ENCODE measurements around the gene ASPM. TPM values are rescaled to one million over a fixed set of nuclear protein-coding genes. Genes with fewer than 3 reads are reported as not detected.

ASPM gene
- total RNA-seq, 1 donor from 2014 or later: 5.7 TPM

DNA sequence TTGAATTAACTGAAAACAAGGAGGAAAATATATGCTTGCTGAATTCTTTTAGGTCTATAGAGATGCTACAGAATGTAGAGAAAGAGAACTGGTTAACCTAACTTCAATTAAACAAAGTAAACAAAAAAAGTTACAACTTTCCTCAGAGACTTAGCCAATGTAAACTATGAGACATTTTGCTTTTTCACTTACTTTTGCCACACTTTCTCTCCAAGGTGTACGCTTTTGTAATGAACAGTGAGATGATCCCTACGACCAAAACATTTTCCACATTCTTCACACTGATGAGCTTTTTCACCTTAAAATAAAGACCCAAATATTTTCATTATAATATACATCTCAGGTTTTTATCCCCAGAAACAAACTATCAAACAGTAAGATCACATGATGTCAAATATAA is 28.3 kb upstream of the ASPM start:
- Histone ChIP-seq H3K27ac (ENCODE audit: low read depth, low read length) (no peak overlapping the region), H3K9me3 (ENCODE audit: control insufficient read depth in 3 of 3, low read length in 3 of 3) (no peaks in the 10 kb centered on the region), H3K4me3 (ENCODE audit: low read length in 3 of 3) (no peak overlapping the region), H3K4me1 (ENCODE audit: control insufficient read depth in 3 of 3, insufficient read depth in 3 of 3, low read length in 3 of 3) (no peaks in the 10 kb centered on the region), H3K27me3 (ENCODE audit: control insufficient read depth in 3 of 3, insufficient read depth in 3 of 3, low read length in 3 of 3) (no peaks in the 10 kb centered on the region), H3K9ac (ENCODE audit: low read depth in 1 of 3, low read length in 3 of 3) (no peak overlapping the region), H3K36me3 (ENCODE audit: control insufficient read depth in 3 of 3, insufficient read depth in 3 of 3, low read length in 3 of 3) (peaks cover 5 to 36% (median 26%) of the 10 kb centered on the region in 3 donors)

DNA sequence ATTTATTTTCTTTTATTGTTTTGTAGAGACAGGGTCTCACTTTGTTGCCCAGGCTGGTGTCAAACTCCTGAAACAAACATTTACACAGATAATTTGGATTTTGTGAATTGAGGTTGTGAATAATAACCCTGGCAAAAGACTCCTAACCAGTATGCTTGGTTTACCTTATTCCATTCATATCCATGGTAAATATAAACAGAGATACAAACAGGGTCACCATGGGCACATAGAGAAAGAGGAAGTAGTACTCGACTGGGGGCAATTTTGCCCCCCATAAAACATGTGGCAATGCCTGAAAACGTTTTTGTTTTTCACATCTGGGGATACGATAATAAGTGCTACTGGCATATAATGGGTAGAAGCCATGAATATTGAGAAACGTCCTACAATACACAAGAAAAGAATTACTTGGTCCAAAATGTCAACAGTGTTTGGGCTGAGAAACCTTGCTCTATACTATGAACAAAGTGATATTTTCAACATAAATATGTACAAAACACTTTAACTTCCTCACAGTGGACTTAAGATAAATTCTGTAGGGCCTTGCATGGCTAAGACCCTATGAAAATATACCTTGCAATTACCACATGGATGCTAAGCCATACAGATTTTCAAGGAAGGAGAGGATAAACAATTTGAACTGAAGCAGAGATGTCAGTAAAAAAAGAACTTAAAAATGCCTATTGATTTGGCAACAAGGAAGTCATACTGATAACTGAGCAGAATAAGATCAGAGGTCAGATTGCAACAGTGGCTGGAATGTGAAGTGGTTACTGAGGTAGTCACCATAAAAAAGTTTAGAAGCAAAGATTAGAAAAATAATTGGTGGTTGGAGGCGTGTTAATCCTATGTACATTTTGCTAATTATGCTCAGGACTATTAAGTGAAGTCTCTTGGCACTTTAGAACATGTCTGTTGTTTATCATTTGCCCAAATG is 27.4 kb upstream of the ASPM start:
- Histone ChIP-seq H3K36me3 (ENCODE audit: control insufficient read depth in 3 of 3, insufficient read depth in 3 of 3, low read length in 3 of 3) (peaks cover 5 to 31% (median 26%) of the 10 kb centered on the region in 3 donors), H3K27me3 (ENCODE audit: control insufficient read depth in 3 of 3, insufficient read depth in 3 of 3, low read length in 3 of 3) (no peaks in the 10 kb centered on the region), H3K9ac (ENCODE audit: low read depth in 1 of 3, low read length in 3 of 3) (no peak overlapping the region), H3K4me3 (ENCODE audit: low read length in 3 of 3) (no peak overlapping the region), H3K27ac (ENCODE audit: low read depth, low read length) (no peak overlapping the region), H3K4me1 (ENCODE audit: control insufficient read depth in 3 of 3, insufficient read depth in 3 of 3, low read length in 3 of 3) (no peaks in the 10 kb centered on the region), H3K9me3 (ENCODE audit: control insufficient read depth in 3 of 3, low read length in 3 of 3) (no peaks in the 10 kb centered on the region)

- no peak overlapping the region for H3K27ac ChIP-seq (ENCODE audit: low read depth, low read length)
- H3K4me1 ChIP-seq (ENCODE audit: control insufficient read depth in 3 of 3, insufficient read depth in 3 of 3, low read length in 3 of 3): no peaks in the 10 kb centered on the region
- H3K27me3 ChIP-seq (ENCODE audit: control insufficient read depth in 3 of 3, insufficient read depth in 3 of 3, low read length in 3 of 3): no peaks in the 10 kb centered on the region
- peaks cover 5 to 25% (median 23%) of the 10 kb centered on the region in 3 donors for H3K36me3 ChIP-seq (ENCODE audit: control insufficient read depth in 3 of 3, insufficient read depth in 3 of 3, low read length in 3 of 3)
- no peak overlapping the region for H3K9ac ChIP-seq (ENCODE audit: low read depth in 1 of 3, low read length in 3 of 3)
- H3K9me3 ChIP-seq (ENCODE audit: control insufficient read depth in 3 of 3, low read length in 3 of 3): no peaks in the 10 kb centered on the region
- H3K4me3 ChIP-seq (ENCODE audit: low read length in 3 of 3): no peak overlapping the region
These were observed 25.1 kb upstream of the ASPM start for GRCh38 chr1:197171531-197171930.

DNA sequence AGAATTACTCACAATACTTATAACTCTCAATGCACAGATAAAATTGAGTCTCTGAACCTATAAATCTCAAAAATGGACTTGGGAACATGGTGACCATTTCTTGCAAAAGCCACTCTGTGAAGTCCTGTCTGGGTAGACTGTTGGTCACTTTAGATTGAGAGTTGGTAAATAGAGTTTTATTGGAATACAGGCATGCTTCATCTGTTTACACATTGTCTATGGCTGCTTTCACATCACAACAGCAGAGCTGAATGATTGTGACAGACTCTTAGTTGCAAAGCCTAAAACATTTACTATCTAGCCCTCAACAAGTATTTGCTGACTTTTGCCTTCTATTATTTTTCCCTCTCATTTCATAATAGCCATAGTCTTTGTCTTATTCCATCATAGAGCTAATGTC is 24.1 kb upstream of the ASPM start:
- no peak overlapping the region for H3K9ac ChIP-seq (ENCODE audit: low read depth in 1 of 3, low read length in 3 of 3)
- no peaks in the 10 kb centered on the region for H3K9me3 ChIP-seq (ENCODE audit: control insufficient read depth in 3 of 3, low read length in 3 of 3)
- H3K27me3 ChIP-seq (ENCODE audit: control insufficient read depth in 3 of 3, insufficient read depth in 3 of 3, low read length in 3 of 3): no peaks in the 10 kb centered on the region
- no peak overlapping the region for H3K27ac ChIP-seq (ENCODE audit: low read depth, low read length)
- H3K4me1 ChIP-seq (ENCODE audit: control insufficient read depth in 3 of 3, insufficient read depth in 3 of 3, low read length in 3 of 3): no peaks in the 10 kb centered on the region
- no peak overlapping the region for H3K4me3 ChIP-seq (ENCODE audit: low read length in 3 of 3)
- peaks cover 4 to 23% (median 20%) of the 10 kb centered on the region in 3 donors for H3K36me3 ChIP-seq (ENCODE audit: control insufficient read depth in 3 of 3, insufficient read depth in 3 of 3, low read length in 3 of 3)

- no peak overlapping the region for H3K27ac ChIP-seq (ENCODE audit: low read depth, low read length)
- H3K9ac ChIP-seq (ENCODE audit: low read depth in 1 of 3, low read length in 3 of 3): no peak overlapping the region
- H3K4me3 ChIP-seq (ENCODE audit: low read length in 3 of 3): no peak overlapping the region
- H3K27me3 ChIP-seq (ENCODE audit: control insufficient read depth in 3 of 3, insufficient read depth in 3 of 3, low read length in 3 of 3): no peaks in the 10 kb centered on the region
- H3K4me1 ChIP-seq (ENCODE audit: control insufficient read depth in 3 of 3, insufficient read depth in 3 of 3, low read length in 3 of 3): no peaks in the 10 kb centered on the region
- H3K36me3 ChIP-seq (ENCODE audit: control insufficient read depth in 3 of 3, insufficient read depth in 3 of 3, low read length in 3 of 3): peaks cover 0 to 13% (median 4%) of the 10 kb centered on the region in 3 donors
- no peaks in the 10 kb centered on the region for H3K9me3 ChIP-seq (ENCODE audit: control insufficient read depth in 3 of 3, low read length in 3 of 3)
These were observed 13.0 kb upstream of the ASPM start for GRCh38 chr1:197159461-197159860.

DNA sequence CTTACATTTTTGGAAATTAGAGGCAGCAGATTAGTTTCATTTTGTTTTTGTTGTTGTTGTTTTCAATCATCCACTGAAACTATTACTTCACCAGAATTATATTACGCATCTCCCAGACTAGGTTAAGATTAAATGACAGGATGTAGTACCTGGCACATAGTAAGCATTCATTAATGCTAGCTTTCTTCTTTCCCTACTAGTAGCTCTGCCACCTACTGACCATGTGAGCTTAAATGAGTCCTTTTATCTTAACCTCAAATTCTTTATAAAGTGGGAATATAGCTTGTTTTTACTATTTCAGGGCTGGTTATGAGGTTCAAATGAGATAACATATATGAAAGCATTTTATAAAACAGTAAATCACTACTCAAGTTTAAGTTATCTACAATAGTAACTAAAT is 10.2 kb upstream of the ASPM start:
- Histone ChIP-seq H3K36me3 (ENCODE audit: control insufficient read depth in 3 of 3, insufficient read depth in 3 of 3, low read length in 3 of 3) (peaks cover 0 to 9% (median 4%) of the 10 kb centered on the region in 3 donors), H3K27me3 (ENCODE audit: control insufficient read depth in 3 of 3, insufficient read depth in 3 of 3, low read length in 3 of 3) (no peaks in the 10 kb centered on the region), H3K9me3 (ENCODE audit: control insufficient read depth in 3 of 3, low read length in 3 of 3) (no peaks in the 10 kb centered on the region)

GRCh38 chr1:197152662-197153061 is 6.2 kb upstream of the ASPM start:
- H3K36me3 ChIP-seq (ENCODE audit: control insufficient read depth in 3 of 3, insufficient read depth in 3 of 3, low read length in 3 of 3): no peaks in the 10 kb centered on the region
- H3K9ac ChIP-seq (ENCODE audit: low read depth in 1 of 3, low read length in 3 of 3): no peak overlapping the region
- no peaks in the 10 kb centered on the region for H3K9me3 ChIP-seq (ENCODE audit: control insufficient read depth in 3 of 3, low read length in 3 of 3)
- no peak overlapping the region for H3K4me3 ChIP-seq (ENCODE audit: low read length in 3 of 3)
- H3K27me3 ChIP-seq (ENCODE audit: control insufficient read depth in 3 of 3, insufficient read depth in 3 of 3, low read length in 3 of 3): no peaks in the 10 kb centered on the region
- H3K27ac ChIP-seq (ENCODE audit: low read depth, low read length): no peak overlapping the region
- H3K4me1 ChIP-seq (ENCODE audit: control insufficient read depth in 3 of 3, insufficient read depth in 3 of 3, low read length in 3 of 3): no peaks in the 10 kb centered on the region

More for the DNA sequence above, 10.2 kb upstream of the ASPM start:
- Histone ChIP-seq H3K27ac (ENCODE audit: low read depth, low read length) (no peak overlapping the region), H3K4me1 (ENCODE audit: control insufficient read depth in 3 of 3, insufficient read depth in 3 of 3, low read length in 3 of 3) (no peaks in the 10 kb centered on the region), H3K4me3 (ENCODE audit: low read length in 3 of 3) (no peak overlapping the region), H3K9ac (ENCODE audit: low read depth in 1 of 3, low read length in 3 of 3) (no peak overlapping the region)

GRCh38 chr1:197151185-197151584 is 4.7 kb upstream of the ASPM start:
- H3K4me3 ChIP-seq (ENCODE audit: low read length in 3 of 3): no peak overlapping the region
- peaks cover under 1 to 2% (median 2%) of the 10 kb centered on the region in 3 donors for H3K4me1 ChIP-seq (ENCODE audit: control insufficient read depth in 3 of 3, insufficient read depth in 3 of 3, low read length in 3 of 3)
- no peaks in the 10 kb centered on the region for H3K9me3 ChIP-seq (ENCODE audit: control insufficient read depth in 3 of 3, low read length in 3 of 3)
- no peak overlapping the region for H3K9ac ChIP-seq (ENCODE audit: low read depth in 1 of 3, low read length in 3 of 3)
- no peaks in the 10 kb centered on the region for H3K36me3 ChIP-seq (ENCODE audit: control insufficient read depth in 3 of 3, insufficient read depth in 3 of 3, low read length in 3 of 3)
- H3K27ac ChIP-seq (ENCODE audit: low read depth, low read length): no peak overlapping the region
- H3K27me3 ChIP-seq (ENCODE audit: control insufficient read depth in 3 of 3, insufficient read depth in 3 of 3, low read length in 3 of 3): peaks cover 0 to 1% (median 0%) of the 10 kb centered on the region in 3 donors

DNA sequence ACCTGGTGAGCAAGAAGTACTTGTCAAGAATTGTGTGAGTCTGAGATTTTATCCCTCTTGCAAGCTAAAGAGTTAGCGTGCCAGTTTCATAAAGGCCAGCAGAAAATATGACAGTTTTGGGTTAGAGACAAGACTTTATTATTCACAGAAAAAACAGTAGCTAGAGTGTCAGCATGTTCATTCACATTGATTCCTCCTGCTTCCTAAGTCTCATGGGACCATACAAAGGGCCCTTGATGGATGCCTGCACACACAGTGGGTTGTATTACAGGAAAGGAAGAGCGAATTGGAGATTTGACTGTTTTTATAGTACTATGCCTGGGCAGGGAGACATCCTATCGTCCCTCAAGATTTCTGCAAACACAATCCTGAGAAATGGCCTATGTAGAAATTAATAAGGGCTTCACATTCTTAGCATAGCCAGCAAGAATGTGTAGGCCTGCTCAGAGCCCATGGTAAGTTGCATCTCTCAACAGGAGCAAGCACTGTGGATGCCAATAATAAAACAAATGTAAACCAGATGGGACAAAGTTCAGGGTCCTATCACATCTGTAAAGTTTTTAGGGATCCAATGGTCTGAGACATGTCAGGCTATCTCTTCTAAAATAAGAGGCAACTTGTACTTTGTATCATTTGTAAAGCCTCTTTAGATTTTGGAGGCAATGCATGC is 4.0 kb upstream of the ASPM start:
- Histone ChIP-seq H3K27me3 (ENCODE audit: control insufficient read depth in 3 of 3, insufficient read depth in 3 of 3, low read length in 3 of 3) (peaks cover 0 to 5% (median 0%) of the 10 kb centered on the region in 3 donors), H3K4me3 (ENCODE audit: low read length in 3 of 3) (no peak overlapping the region), H3K27ac (ENCODE audit: low read depth, low read length) (no peak overlapping the region), H3K9ac (ENCODE audit: low read depth in 1 of 3, low read length in 3 of 3) (no peak overlapping the region), H3K36me3 (ENCODE audit: control insufficient read depth in 3 of 3, insufficient read depth in 3 of 3, low read length in 3 of 3) (no peaks in the 10 kb centered on the region), H3K9me3 (ENCODE audit: control insufficient read depth in 3 of 3, low read length in 3 of 3) (no peaks in the 10 kb centered on the region), H3K4me1 (ENCODE audit: control insufficient read depth in 3 of 3, insufficient read depth in 3 of 3, low read length in 3 of 3) (peaks cover 4 to 6% (median 6%) of the 10 kb centered on the region in 3 donors)

GRCh38 chr1:197149340-197149739 is 2.9 kb upstream of the ASPM start:
- no peak overlapping the region for H3K4me3 ChIP-seq (ENCODE audit: low read length in 3 of 3)

More at GRCh38 chr1:197149340-197149739, 2.9 kb upstream of the ASPM start:
- Histone ChIP-seq H3K36me3 (ENCODE audit: control insufficient read depth in 3 of 3, insufficient read depth in 3 of 3, low read length in 3 of 3) (no peaks in the 10 kb centered on the region), H3K9ac (ENCODE audit: low read depth in 1 of 3, low read length in 3 of 3) (no peak overlapping the region), H3K27me3 (ENCODE audit: control insufficient read depth in 3 of 3, insufficient read depth in 3 of 3, low read length in 3 of 3) (peaks cover 0 to 5% (median 0%) of the 10 kb centered on the region in 3 donors), H3K27ac (ENCODE audit: low read depth, low read length) (no peak overlapping the region), H3K4me1 (ENCODE audit: control insufficient read depth in 3 of 3, insufficient read depth in 3 of 3, low read length in 3 of 3) (peaks cover 4 to 6% (median 6%) of the 10 kb centered on the region in 3 donors), H3K9me3 (ENCODE audit: control insufficient read depth in 3 of 3, low read length in 3 of 3) (no peaks in the 10 kb centered on the region)

Measured in skeletal muscle tissue (tissue), 4 donors.